ENCODE measurements around the gene CDH24. TPM values are rescaled to one million over a fixed set of nuclear protein-coding genes. Genes with fewer than 3 reads are reported as not detected.

The CDH24 gene
- total and polyA plus RNA-seq, 2 of the 8 experiments (the other 6 are each of a cell fraction or from before 2014, with no cell fraction given) = 18.1 to 27.6 TPM

- Histone ChIP-seq H2AFZ (ENCODE audit: low read length) (no peak overlapping the region), H3K27ac (ENCODE audit: low read depth, low read length) (no peak overlapping the region), H2BK15ac (ENCODE audit: low read length) (no peak overlapping the region), H3K36me3 (ENCODE audit: control insufficient read depth in 2 of 4, insufficient read depth in 4 of 4, low read length in 3 of 4) (peaks cover 54 to 80% (median 70%) of the 10 kb centered on the region in 4 experiments), H2BK20ac (ENCODE audit: low read length) (no peak overlapping the region), H2BK12ac (ENCODE audit: low read depth, low read length) (no peak overlapping the region), H3K23me2 (ENCODE audit: low read depth, low read length) (peaks cover 4% of the 10 kb centered on the region; the same call in 1 of the 2 replicates), H3K9ac (replicated peaks in 1 of 4; ENCODE audit: extremely low read depth in 1 of 4, low read depth in 3 of 4, low read length in 3 of 4) (no peak overlapping the region), H3K4me3 (ENCODE audit: extremely low read depth in 1 of 4, insufficient read depth in 2 of 4, low read depth in 3 of 4, low read length in 4 of 4) (no peak overlapping the region), H4K20me1 (replicated peaks in 1 of 2; ENCODE audit: control insufficient read depth in 1 of 2, insufficient read depth in 2 of 2, low read length in 2 of 2) (peaks cover 14 to 17% of the 10 kb centered on the region in 2 experiments), H3K9me3 (ENCODE audit: insufficient read depth in 2 of 2, low read depth in 1 of 2, low read length in 1 of 2) (no peaks in the 10 kb centered on the region), H2BK5ac (ENCODE audit: low read depth, low read length) (no peak overlapping the region), H3K79me2 (ENCODE audit: control insufficient read depth in 1 of 2, insufficient read depth in 2 of 2, low read length in 2 of 2) (peaks cover 3 to 13% of the 10 kb centered on the region in 2 experiments; a peak in 3 of 4 replicates), H2AK5ac (ENCODE audit: low read depth, low read length) (no peak overlapping the region), H3K56ac (replicated peaks; ENCODE audit: insufficient read length, low read depth, low read length) (no peak overlapping the region), H3K4ac (replicated peaks; ENCODE audit: insufficient read length, low read depth, low read length) (no peak overlapping the region), H3K4me1 (replicated peaks in 1 of 4; ENCODE audit: control insufficient read depth in 3 of 4, insufficient read depth in 4 of 4, low read length in 3 of 4) (peaks cover 0 to 5% (median 0%) of the 10 kb centered on the region in 4 experiments; a peak in 2 of 7 replicates), H3K4me2 (ENCODE audit: insufficient read depth in 1 of 2, low read depth in 2 of 2, low read length in 2 of 2) (no peak overlapping the region), H4K8ac (ENCODE audit: extremely low read depth, insufficient read depth, low read length) (no peak overlapping the region; the same call in 1 of the 2 replicates), H2BK120ac (replicated peaks; ENCODE audit: low read depth, low read length) (no peak overlapping the region), H3K23ac (ENCODE audit: insufficient read length) (no peak overlapping the region), H3K79me1 (ENCODE audit: low read depth, low read length) (peaks cover 5% of the 10 kb centered on the region), H3K14ac (ENCODE audit: insufficient read length) (no peak overlapping the region), H4K5ac (ENCODE audit: insufficient read length, low read depth, low read length) (no peak overlapping the region), H3K18ac (ENCODE audit: extremely low read depth, low read length) (no peak overlapping the region), H3K27me3 (replicated peaks in 1 of 4; ENCODE audit: control insufficient read depth in 3 of 4, extremely low read depth in 1 of 4, insufficient read depth in 3 of 4, low read length in 3 of 4) (no peaks in the 10 kb centered on the region; a peak in 1 of 7 replicates), H4K91ac (replicated peaks; ENCODE audit: insufficient read length, low read length) (no peak overlapping the region)
- TF ChIP-seq SP2 (IDR thresholded peaks at IDR 0.05; ENCODE audit: low read length) = no peak
- no peak for TF ChIP-seq SIX5 (IDR thresholded peaks at IDR 0.05; ENCODE audit: low read depth, low read length)
- TF ChIP-seq RBBP5 (IDR thresholded peaks at IDR 0.05; ENCODE audit: borderline replicate concordance, low read depth, low read length) = no peak
- no peak for TF ChIP-seq POLR2A (IDR thresholded peaks at IDR 0.05; ENCODE audit: control extremely low read depth in 1 of 2, low read depth in 2 of 2, low read length in 2 of 2)
- TF ChIP-seq CREB1 (IDR thresholded peaks at IDR 0.05) = no peak
- TF ChIP-seq CEBPB (IDR thresholded peaks at IDR 0.05; ENCODE audit: low read depth, low read length) = no peak
- no peak for TF ChIP-seq BRCA1 (IDR thresholded peaks at IDR 0.05; ENCODE audit: low read depth, low read length)
- no peak for TF ChIP-seq POU5F1 (IDR thresholded peaks at IDR 0.05; ENCODE audit: low read depth, low read length)
- no peak for TF ChIP-seq USF2 (IDR thresholded peaks at IDR 0.05; ENCODE audit: low read length)
- no peak for TF ChIP-seq EGR1 (IDR thresholded peaks at IDR 0.05; ENCODE audit: borderline replicate concordance, low read depth, low read length)
- TF ChIP-seq TCF12 (IDR thresholded peaks at IDR 0.05; ENCODE audit: low read depth, low read length) = no peak
- TF ChIP-seq SIN3A (conservative IDR thresholded peaks at IDR 0.05 in 1 of 2, IDR thresholded peaks at IDR 0.05 in 1 of 2; ENCODE audit: low read depth in 1 of 2, low read length in 2 of 2) = no peak
- ChIA-PET POLR2A (ENCODE audit: partially characterized antibody) (interaction anchor here (0.7 to 2.1 kb wide), 10 partner anchors 9 to 96 kb away, joined by 3 to 8 read pairs (median 4); partner anchors contain the start of genes ACIN1 and C14orf119), CTCF (ENCODE audit: partially characterized antibody) (interaction anchor here (0.7 to 29.2 kb wide), 9 partner anchors 11 to 122 kb away, joined by 3 to 785 read pairs (median 3); partner anchors contain the start of gene AJUBA)
- FAIRE-seq = no peak
- no peak for DNase-seq (ENCODE audit: low read depth in 1 of 2, low spot score in 2 of 2)
- WGBS, 2 experiments (ENCODE audit: extremely low coverage in 1 of 2, insufficient coverage in 1 of 2, insufficient read length in 1 of 2, insufficient replicate concordance in 2 of 2, low coverage in 1 of 2, low lambda C conversion rate in 2 of 2, missing lambda C conversion rate in 1 of 2) = 95% methylated on average over 4 of the region's 4 CpGs; no CpG with 5 or more reads in 1 of the 2 experiments
Measured at GRCh38 chr14:23062002-23062401, 4.7 kb upstream of the CDH24 start.

Data from H1 (cell line).